HG03159 (cell line): ENCODE results near the gene KCTD16.

Experiments
- ATAC-seq: cut with Tn5 transposase; IDR thresholded peaks from one replicate; pipeline ENCODE4 v1.9.1; 2021; ENCODE audit warnings: mild to moderate bottlenecking, moderate library complexity; ENCODE audit not compliant: unreplicated experiment

Gene KCTD16

GRCh38 chr5:144448457-144448856 lies 277.8 kb downstream of the KCTD16 start:
- ATAC-seq: no peak

- no peak for ATAC-seq
Observed at GRCh38 chr5:144451187-144451973, 280.7 kb downstream of the KCTD16 start.

GRCh38 chr5:144453753-144454152 lies 283.1 kb downstream of the KCTD16 start:
- ATAC-seq: no peak

DNA sequence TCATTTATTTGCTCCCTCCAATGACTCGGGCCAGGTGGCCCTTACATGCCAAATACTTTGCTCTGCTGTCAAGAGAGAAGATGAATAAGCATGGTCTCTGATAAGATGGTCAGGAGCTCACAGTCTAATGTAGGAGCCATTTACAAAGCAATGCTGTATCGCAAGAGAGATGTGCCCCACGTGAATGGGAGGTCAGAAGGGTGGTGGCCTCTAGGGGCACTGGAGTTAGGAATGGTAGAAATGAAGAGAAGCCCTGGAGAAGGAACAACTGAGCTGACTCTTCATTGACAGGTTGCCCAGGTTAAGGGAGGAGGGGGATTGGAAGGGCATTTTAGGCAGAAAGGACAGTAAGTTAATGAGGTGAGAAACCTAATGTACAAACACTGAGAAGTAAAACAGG lies 286.5 kb downstream of the KCTD16 start:
- no peak for ATAC-seq

GRCh38 chr5:144458216-144458615 lies 287.5 kb downstream of the KCTD16 start:
- ATAC-seq: no peak

DNA sequence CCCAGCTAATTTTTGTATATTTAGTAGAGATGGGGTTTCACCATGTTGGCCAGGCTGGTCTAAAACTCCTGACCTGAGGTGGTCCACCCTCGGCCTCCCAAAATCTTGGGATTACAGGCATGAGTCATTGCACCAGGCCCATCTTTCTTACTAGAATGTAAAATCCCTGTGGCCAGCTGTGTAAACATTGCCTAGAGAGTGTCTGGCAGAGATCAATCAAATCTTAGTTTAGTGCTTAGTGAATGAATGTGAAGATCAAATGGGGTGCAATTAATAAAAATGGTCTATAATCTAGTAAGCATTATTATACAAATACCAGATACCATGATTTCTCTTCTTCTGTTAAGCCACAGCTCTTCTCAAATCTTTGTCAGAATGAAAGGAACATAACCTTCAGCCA lies 289.9 kb downstream of the KCTD16 start:
- ATAC-seq: no peak

DNA sequence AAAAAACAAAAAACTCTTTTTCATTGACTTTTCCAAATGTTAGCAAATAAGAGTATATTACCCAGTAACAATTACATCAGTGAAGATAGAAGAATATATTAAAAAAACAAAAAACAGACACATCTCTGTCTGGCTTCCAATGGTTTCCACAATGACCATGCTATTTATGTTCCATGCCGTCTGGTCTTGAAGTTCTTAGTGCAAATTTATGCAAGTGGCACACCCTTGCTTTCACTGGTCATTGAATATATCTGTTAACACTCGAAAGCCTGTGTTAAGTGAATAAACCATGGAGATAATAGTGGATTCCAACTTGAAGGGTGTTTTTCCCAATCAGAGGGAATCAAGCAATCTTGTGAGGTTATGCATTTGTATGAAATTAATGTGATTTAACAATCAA lies 291.9 kb downstream of the KCTD16 start:
- ATAC-seq: no peak

DNA sequence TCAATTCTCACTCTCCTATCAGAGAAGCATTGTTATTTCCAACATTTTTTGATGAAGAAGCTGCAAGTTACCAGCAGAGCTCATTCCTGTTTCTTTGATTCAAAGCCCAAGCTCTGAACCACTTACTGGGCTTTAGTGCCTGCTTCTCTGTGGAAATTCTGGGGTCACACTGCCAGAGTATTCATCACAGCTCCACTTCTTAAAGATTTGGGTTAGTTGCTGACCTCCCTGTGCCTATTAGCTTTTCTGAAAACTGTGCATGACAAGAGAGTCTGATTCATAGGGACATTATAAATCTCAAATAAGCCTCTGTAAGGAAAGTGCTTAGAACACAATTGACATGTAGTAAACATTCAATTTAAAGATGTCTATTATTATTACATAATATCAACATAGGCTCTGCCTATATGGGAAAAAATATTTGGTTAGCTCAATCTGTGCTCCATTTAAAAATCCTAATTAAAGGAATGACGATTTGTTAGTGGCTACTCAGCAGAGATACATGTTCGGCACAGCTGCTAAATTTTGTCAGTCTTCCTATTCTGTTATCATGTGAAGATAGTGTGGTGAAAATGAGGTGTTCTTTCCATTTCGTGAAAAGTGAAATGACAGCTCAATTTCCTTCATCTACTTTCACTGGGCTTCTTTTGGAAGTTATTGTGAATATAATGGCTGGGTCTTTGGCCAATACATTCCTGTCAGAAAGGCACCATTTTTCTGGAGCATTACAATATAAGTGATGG lies 293.0 kb downstream of the KCTD16 start:
- no peak for ATAC-seq

DNA sequence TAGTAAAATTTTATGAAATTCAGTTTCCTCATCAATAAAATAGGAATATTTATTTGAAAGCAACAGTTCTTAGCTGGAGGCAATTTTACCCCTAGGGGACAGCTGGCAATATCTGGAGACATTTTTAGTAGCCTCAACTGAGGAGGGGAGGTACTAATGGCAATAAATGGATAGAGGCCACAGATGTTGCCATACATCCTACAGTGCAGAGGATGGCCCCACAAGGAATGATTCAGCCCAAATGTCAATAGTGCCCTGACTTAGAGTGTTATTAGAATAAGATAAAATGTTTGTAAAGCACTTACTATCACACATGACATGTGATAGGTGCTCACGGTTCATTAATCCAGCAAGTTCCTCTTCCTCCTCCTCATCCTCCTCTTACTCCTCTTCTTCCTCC lies 293.6 kb downstream of the KCTD16 start:
- ATAC-seq: no peak

DNA sequence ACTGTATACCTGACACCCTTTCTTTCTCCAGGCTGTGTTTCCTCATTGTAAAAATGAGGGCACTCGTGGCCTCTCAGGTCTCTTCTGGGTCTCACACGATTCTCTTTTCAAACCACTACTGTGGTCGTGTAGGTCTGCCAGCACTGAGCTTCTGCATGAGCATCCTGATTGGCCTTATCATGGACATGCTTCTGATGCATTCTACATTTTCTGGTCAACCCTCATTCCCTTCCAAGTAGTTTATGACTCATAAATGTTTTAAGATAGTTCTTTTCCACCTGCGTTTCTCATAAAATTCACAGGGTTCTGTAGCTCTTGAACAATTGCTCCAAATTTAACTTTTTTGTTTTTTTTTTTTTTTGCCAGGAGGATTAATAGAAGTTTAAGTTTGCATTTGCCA lies 294.8 kb downstream of the KCTD16 start:
- no peak for ATAC-seq

GRCh38 chr5:144467792-144468191 lies 297.1 kb downstream of the KCTD16 start:
- ATAC-seq: no peak

- no peak for ATAC-seq
Observed at GRCh38 chr5:144468571-144468970, 297.9 kb downstream of the KCTD16 start.

- no peak for ATAC-seq
Observed at GRCh38 chr5:144469106-144469505, 298.4 kb downstream of the KCTD16 start.

- no peak for ATAC-seq
Observed at GRCh38 chr5:144472221-144472620, 301.5 kb downstream of the KCTD16 start.

DNA sequence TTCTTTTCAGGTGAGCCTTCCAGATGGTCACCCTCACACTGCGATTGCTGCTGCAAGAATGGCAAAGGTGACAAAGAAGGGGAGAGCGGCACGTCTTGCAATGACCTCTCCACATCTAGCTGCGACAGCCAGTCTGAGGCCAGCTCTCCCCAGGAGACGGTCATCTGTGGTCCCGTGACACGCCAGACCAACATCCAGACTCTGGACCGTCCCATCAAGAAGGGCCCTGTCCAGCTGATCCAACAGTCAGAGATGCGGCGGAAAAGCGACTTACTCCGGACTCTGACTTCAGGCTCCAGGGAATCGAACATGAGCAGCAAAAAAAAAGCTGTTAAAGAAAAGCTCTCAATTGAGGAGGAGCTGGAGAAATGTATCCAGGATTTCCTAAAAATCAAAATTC lies 303.0 kb downstream of the KCTD16 start:
- no peak for ATAC-seq

DNA sequence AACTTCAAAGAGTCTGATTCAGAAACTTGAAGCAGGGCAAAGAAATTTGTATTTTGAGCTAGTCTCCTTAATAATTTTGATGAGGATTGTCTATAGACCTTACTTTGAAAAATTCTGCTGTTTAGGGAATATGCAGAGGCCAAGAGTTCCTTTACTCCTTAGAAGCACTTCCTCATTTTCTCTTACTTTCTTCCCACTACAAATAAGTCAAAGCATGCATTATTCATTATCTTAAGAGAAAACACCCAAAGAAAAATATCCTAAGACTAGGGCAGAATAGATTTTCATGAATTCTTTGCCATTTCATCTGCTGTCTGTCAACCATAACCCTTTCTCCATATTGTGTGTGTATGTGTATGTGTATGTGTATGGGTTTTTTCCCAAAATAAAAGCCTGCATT lies 307.9 kb downstream of the KCTD16 start:
- ATAC-seq: no peak

- no peak for ATAC-seq
Observed at GRCh38 chr5:144481861-144482260, 311.2 kb downstream of the KCTD16 start.

DNA sequence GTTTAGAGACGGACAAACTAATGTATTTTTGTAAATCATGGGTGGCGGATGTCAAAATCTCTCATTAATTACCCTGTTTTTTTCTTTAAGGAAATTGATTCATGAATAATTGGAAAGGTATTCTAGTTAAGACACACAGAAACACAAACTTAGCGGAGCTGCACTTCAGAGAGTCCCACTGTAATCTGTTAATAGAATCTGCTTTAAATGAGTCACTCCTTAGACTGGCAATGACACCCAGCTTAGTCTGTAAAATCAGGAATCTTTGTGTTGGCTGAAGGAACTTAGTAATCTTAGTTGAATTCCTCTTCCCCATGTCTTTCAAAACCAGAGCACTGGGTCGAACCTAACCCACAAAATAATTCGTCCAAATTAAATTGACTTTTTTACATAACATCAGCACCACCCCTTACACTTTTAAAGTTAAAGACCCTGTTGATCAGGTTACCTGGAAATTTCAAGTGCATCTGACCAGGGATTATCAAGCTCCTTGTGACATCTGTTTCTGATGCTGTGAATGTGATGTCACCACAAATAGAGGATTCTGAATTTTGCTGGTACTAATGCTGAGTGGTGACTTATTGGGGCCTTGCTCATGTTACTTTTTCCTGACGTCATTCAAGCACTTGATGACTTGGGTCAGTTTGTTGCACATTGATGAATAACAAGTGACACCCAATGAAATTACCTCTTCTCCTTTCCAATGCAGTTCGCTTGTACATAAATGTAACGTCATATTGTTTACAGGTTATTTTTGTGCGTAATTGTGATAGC lies 313.6 kb downstream of the KCTD16 start:
- no peak for ATAC-seq

- no peak for ATAC-seq
Observed at GRCh38 chr5:144485540-144485939, 314.9 kb downstream of the KCTD16 start.

GRCh38 chr5:144487207-144487606 lies 316.5 kb downstream of the KCTD16 start:
- ATAC-seq: no peak

- no peak for ATAC-seq
Observed at GRCh38 chr5:144487761-144488160, 317.1 kb downstream of the KCTD16 start.

DNA sequence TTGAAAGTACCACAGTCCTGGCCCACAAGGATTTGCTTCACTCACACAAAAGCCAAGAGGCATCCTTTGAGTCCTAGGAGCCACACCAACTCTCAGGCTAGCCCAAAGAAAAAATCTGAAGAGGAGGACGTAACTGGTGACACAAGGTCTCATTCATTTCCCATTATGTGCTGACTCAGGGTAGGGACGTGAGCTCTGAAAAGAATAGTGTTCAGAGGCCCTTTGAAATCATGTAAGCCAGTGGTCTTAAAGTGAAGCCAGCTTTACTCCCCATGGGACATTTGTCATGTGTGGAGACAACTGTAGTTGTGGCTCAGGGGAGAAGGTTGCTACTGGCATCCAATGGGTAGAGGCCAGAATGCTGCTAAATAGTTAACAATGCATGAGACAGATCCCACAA lies 332.4 kb downstream of the KCTD16 start:
- ATAC-seq: no peak
